AG08395 (cell line): ENCODE measurements around the gene LKAAEAR1.

Experiments
- DNase-seq: peaks from one replicate; pipeline ENCODE4 v3.0.0; 2012; ENCODE audit warnings: mixed read lengths, low spot score

The LKAAEAR1 gene

GRCh38 chr20:64036346-64037198, 47.6 kb downstream of the LKAAEAR1 start:
- DNase-seq: no peak

- no peak for DNase-seq
Observed at GRCh38 chr20:64035933-64036345, 48.3 kb downstream of the LKAAEAR1 start, which contains the start of gene C20orf204. C20orf204 (plus strand) TSS chr20:64036182; CDS start chr20:64036324, 142 bp downstream.

DNA sequence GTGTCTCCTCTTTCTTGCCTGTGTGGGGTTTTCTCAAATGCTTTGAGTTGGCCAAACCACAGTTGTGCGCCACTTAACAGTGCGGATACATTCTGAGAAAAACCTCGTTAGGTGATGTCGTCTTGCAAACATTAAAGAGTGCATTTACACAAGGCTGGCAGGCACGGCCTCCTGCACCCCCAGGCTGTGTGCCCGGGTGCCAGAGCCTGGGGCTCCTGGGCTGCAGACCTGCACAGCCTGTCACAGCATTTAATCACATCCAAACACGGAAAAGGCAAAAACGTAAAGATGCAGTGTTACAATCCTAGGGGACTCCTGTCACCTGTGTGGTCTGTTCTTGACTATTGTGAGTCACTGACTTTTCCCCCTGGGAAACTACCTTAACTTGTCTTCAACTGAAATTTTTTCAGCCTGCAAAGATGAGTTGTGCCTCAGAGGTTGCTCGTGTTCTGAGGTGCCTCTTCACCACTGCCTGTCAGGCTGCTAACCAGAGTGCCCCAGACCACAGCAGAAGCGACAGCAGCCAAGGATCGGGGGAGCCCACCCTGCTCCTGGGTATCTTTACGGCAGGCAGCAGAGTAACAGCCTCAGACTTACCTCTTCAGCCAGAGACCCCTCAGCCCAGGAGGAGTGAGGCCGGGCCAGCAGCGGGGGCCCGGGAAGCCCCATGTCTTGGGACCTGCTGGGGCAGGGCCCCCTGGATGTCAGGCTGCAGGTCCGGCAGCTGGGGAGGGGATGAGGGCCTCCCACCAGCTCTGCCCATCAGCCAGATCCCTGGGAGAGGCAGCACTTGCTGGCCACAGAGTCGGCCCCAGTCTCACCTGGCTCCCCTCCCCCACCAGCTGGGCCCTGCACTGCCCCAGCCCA, 48.9 kb downstream of the LKAAEAR1 start:
- no peak for DNase-seq

DNA sequence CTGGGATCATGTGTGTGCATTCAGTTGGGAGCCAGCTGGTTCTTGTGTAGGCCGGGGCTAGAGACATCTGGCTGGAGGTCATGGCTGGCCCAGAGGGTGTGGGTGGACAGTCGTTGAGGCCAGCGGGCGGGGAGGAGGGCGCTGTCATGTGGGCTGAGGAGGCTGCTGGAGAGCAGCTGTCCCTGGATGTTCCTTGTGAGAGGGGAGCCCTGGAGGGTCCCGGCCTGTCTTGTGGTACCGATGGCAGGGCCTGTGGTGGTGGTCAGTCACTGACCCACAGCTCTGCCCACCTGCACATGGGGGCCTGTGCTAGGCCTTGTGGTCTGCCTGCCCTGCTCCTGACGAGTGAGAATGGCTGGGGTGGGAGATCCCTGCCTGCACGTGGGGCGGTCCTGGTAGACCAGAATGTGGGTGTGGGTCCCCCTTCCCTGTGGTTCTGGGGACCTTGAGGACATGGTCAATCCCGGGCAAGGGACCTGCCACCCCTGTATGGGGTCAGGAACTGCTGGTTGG, 50.2 kb downstream of the LKAAEAR1 start:
- DNase-seq: no peak
